PFSK-1 (cell line): ENCODE measurements around the gene OR5H14. TPM values are rescaled to one million over a fixed set of nuclear protein-coding genes. Genes with fewer than 3 reads are reported as not detected.

Experiments used
- FOXP2 ChIP-seq: optimal IDR thresholded peaks from 2 replicates; pipeline ENCODE3; 2011; ENCODE audit warnings: borderline replicate concordance, control low read depth, inconsistent platforms; ENCODE audit not compliant: insufficient read depth; ENCODE audit errors: extremely low read length, extremely low read depth
- POLR2AphosphoS5 ChIP-seq: IDR thresholded peaks from 2 replicates; pipeline ENCODE4 v1.6.1; 2012; ENCODE audit warnings: low read depth, mild to moderate bottlenecking, control low read depth, low read length, moderate library complexity
- REST ChIP-seq, 2 experiments: IDR thresholded peaks; 2 replicates each; pipeline versions ENCODE4 v1.6.1 to v1.8.0; 2011 to 2012; ENCODE audit warnings: low read depth in 2 of 2, low read length in 2 of 2, control low read depth in 1 of 2, inconsistent platforms in 1 of 2, mild to moderate bottlenecking in 1 of 2, moderate library complexity in 1 of 2; ENCODE audit not compliant: insufficient read depth in 1 of 2
- SIN3A ChIP-seq: IDR thresholded peaks from 2 replicates; pipeline ENCODE4 v1.6.1; 2012; ENCODE audit warnings: mild to moderate bottlenecking, low read length, moderate library complexity, borderline replicate concordance; ENCODE audit not compliant: insufficient read depth
- TAF1 ChIP-seq: IDR thresholded peaks from 2 replicates; pipeline ENCODE4 v1.6.1; 2012; ENCODE audit warnings: low read length, control low read depth, borderline replicate concordance; ENCODE audit not compliant: insufficient read depth
- polyA plus RNA-seq: library from polyadenylated mRNA; unstranded; fragments of >200 nt; gene quantifications from one replicate; pipeline ENCODE4 v1.2.1, GENCODE V29; 2012; ENCODE audit warnings: low read depth, missing spikeins; ENCODE audit not compliant: insufficient read length

OR5H14 gene
- polyA plus RNA-seq, result not detected

GRCh38 chr3:98147179-98147578, at the start of gene OR5H14:
Gene OR5H14 (plus strand): TSS chr3:98147479. CDS start chr3:98149386, 1,907 bp downstream.
- TF ChIP-seq SIN3A (no peak), TAF1 (no peak), FOXP2 (no peak), REST (IDR thresholded peaks at IDR 0.05; ENCODE audit: insufficient read depth in 1 of 2, low read depth in 2 of 2, low read length in 2 of 2) (no peak), POLR2AphosphoS5 (no peak)

DNA sequence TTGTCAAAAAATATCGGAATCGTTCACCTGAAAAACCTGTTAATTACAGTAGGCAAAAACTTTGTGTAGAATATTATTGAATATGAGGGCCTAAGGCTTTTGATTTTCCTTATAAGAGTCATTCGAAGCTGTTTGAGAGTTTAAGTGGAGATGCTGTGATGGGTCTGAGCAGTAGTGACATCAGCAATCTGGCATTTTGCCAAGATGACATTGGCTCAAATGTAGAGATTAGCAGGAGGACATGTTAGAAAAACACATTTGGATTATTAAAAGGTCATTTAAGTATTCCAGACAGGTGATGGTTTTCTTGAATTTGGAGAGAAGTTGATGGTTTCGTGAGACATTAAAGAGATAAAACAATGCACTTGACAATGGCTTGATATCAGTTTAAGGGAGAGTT, 47.4 kb upstream of the OR5H14 start:
- TF ChIP-seq POLR2AphosphoS5 (no peak), FOXP2 (no peak), TAF1 (no peak), REST (IDR thresholded peaks at IDR 0.05; ENCODE audit: insufficient read depth in 1 of 2, low read depth in 2 of 2, low read length in 2 of 2) (no peak), SIN3A (no peak)

GRCh38 chr3:98108162-98108561, 39.1 kb upstream of the OR5H14 start:
- TF ChIP-seq REST (IDR thresholded peaks at IDR 0.05; ENCODE audit: insufficient read depth in 1 of 2, low read depth in 2 of 2, low read length in 2 of 2) (no peak), SIN3A (no peak), TAF1 (no peak), POLR2AphosphoS5 (no peak)

GRCh38 chr3:98109807-98110549, 37.3 kb upstream of the OR5H14 start:
- TF ChIP-seq TAF1, result no peak
- TF ChIP-seq FOXP2, result no peak
- TF ChIP-seq SIN3A, result no peak
- no peak for TF ChIP-seq REST (IDR thresholded peaks at IDR 0.05; ENCODE audit: insufficient read depth in 1 of 2, low read depth in 2 of 2, low read length in 2 of 2)
- no peak for TF ChIP-seq POLR2AphosphoS5

GRCh38 chr3:98110550-98110908, 36.8 kb upstream of the OR5H14 start:
- TF ChIP-seq POLR2AphosphoS5 (no peak), TAF1 (no peak), SIN3A (no peak), REST (IDR thresholded peaks at IDR 0.05; ENCODE audit: insufficient read depth in 1 of 2, low read depth in 2 of 2, low read length in 2 of 2) (no peak)
